ENCODE results near the gene HSDL1. TPM values are rescaled to one million over a fixed set of nuclear protein-coding genes. Genes with fewer than 3 reads are reported as not detected.

The HSDL1 gene
- total and polyA plus RNA-seq, 2 donors (not counting 1 experiment from before 2014, with no cell fraction given), result 23.6 to 24.8 TPM

DNA sequence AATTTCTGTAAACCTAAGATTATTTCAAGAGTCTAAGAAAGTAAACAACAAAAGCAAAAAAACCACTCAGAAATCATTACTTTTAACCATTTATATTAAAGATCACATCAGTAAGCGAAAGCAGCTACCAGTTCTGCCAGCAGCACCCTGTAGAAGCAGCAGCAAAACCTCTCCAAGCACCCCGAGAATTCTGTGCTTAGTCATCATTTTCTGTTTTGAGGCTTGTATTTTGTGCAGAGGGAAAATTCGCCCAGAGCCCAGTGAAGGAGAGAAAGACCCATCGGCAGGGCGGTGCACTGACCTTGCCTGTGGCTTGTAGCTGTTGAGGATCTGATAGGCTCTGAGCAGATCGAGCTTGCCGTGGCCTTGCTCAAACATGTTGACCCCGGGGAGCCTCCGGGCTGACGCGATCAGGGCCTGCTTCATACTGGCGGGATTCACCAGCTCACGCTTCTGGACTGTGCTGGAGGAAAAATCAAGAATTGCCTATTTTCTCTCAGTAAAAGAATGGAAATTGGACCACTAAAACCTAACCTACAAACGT lies 63.5 kb downstream of the HSDL1 start:
- DNase-seq (ENCODE audit: low read depth in 2 of 2), result no peak
- no peaks in the 10 kb centered on the region for H3K79me2 ChIP-seq (ENCODE audit: control insufficient read depth, insufficient read depth, low read length)
- no peak overlapping the region for H2AFZ ChIP-seq (ENCODE audit: low read length)
- TF ChIP-seq, protein P1, sequence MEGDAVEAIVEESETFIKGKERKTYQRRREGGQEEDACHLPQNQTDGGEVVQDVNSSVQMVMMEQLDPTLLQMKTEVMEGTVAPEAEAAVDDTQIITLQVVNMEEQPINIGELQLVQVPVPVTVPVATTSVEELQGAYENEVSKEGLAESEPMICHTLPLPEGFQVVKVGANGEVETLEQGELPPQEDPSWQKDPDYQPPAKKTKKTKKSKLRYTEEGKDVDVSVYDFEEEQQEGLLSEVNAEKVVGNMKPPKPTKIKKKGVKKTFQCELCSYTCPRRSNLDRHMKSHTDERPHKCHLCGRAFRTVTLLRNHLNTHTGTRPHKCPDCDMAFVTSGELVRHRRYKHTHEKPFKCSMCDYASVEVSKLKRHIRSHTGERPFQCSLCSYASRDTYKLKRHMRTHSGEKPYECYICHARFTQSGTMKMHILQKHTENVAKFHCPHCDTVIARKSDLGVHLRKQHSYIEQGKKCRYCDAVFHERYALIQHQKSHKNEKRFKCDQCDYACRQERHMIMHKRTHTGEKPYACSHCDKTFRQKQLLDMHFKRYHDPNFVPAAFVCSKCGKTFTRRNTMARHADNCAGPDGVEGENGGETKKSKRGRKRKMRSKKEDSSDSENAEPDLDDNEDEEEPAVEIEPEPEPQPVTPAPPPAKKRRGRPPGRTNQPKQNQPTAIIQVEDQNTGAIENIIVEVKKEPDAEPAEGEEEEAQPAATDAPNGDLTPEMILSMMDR (conservative IDR thresholded peaks at IDR 0.05 in 1 of 2, IDR thresholded peaks at IDR 0.05 in 1 of 2; ENCODE audit: low read depth in 1 of 2, low read length in 2 of 2), result no peak
- no peak for TF ChIP-seq EZH2 (IDR thresholded peaks at IDR 0.05; ENCODE audit: low read length, missing control alignments)
- no peaks in the 10 kb centered on the region for H3K27me3 ChIP-seq (ENCODE audit: control insufficient read depth, insufficient read depth, low read length)
- no peak overlapping the region for H3K27ac ChIP-seq (ENCODE audit: insufficient read depth, low read length)
- H3K9ac ChIP-seq (ENCODE audit: insufficient read depth, low read length), result no peak overlapping the region
- H3K9me3 ChIP-seq (ENCODE audit: control insufficient read depth, insufficient read depth, low read depth, low read length), result no peaks in the 10 kb centered on the region
- H3K4me1 ChIP-seq (ENCODE audit: control insufficient read depth, extremely low read depth, insufficient read depth, low read length), result no peaks in the 10 kb centered on the region
- H3K4me2 ChIP-seq (ENCODE audit: extremely low read depth, insufficient read depth, low read length), result no peak overlapping the region
- peaks cover 13% of the 10 kb centered on the region for H3K36me3 ChIP-seq (ENCODE audit: control insufficient read depth, insufficient read depth, low read length)
- H3K4me3 ChIP-seq (replicated peaks in 1 of 4; ENCODE audit: control extremely low read depth in 1 of 4, insufficient read depth in 1 of 4, low read depth in 3 of 4, low read length in 4 of 4), result no peak overlapping the region
- no peaks in the 10 kb centered on the region for H4K20me1 ChIP-seq (ENCODE audit: control insufficient read depth, extremely low read depth, insufficient read depth, low read length)

DNA sequence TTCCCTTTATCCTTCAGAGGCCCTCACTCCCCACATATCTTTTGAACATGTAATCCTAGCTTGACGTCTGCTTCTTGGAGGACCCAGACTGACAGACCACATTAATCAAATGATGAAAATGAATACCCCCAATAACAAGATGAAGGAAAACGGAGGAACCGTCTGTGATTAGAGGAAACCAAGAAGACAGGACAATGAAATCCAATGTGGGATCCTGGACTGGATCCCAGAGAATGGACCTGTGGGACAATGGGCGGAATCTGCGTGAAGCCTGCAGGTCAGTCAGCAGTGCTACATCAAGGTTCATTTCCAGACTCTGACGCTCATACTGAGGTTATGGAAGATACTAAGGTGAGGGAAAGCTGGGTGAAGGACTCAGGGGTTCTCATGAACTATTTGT lies 64.2 kb downstream of the HSDL1 start:
- no peaks in the 10 kb centered on the region for H3K27me3 ChIP-seq (ENCODE audit: control insufficient read depth, insufficient read depth, low read length)
- no peaks in the 10 kb centered on the region for H3K79me2 ChIP-seq (ENCODE audit: control insufficient read depth, insufficient read depth, low read length)
- H2AFZ ChIP-seq (ENCODE audit: low read length), result no peak overlapping the region
- DNase-seq (ENCODE audit: low read depth in 2 of 2), result no peak
- no peak overlapping the region for H3K27ac ChIP-seq (ENCODE audit: insufficient read depth, low read length)
- H3K4me3 ChIP-seq (replicated peaks in 1 of 4; ENCODE audit: control extremely low read depth in 1 of 4, insufficient read depth in 1 of 4, low read depth in 3 of 4, low read length in 4 of 4), result no peak overlapping the region
- no peaks in the 10 kb centered on the region for H4K20me1 ChIP-seq (ENCODE audit: control insufficient read depth, extremely low read depth, insufficient read depth, low read length)
- TF ChIP-seq, protein P1 (conservative IDR thresholded peaks at IDR 0.05 in 1 of 2, IDR thresholded peaks at IDR 0.05 in 1 of 2; ENCODE audit: low read depth in 1 of 2, low read length in 2 of 2), result no peak
- no peak for TF ChIP-seq EZH2 (IDR thresholded peaks at IDR 0.05; ENCODE audit: low read length, missing control alignments)
- no peak overlapping the region for H3K9ac ChIP-seq (ENCODE audit: insufficient read depth, low read length)
- no peaks in the 10 kb centered on the region for H3K4me1 ChIP-seq (ENCODE audit: control insufficient read depth, extremely low read depth, insufficient read depth, low read length)
- peaks cover 10% of the 10 kb centered on the region for H3K36me3 ChIP-seq (ENCODE audit: control insufficient read depth, insufficient read depth, low read length)
- H3K4me2 ChIP-seq (ENCODE audit: extremely low read depth, insufficient read depth, low read length), result no peak overlapping the region
- H3K9me3 ChIP-seq (ENCODE audit: control insufficient read depth, insufficient read depth, low read depth, low read length), result no peaks in the 10 kb centered on the region

DNA sequence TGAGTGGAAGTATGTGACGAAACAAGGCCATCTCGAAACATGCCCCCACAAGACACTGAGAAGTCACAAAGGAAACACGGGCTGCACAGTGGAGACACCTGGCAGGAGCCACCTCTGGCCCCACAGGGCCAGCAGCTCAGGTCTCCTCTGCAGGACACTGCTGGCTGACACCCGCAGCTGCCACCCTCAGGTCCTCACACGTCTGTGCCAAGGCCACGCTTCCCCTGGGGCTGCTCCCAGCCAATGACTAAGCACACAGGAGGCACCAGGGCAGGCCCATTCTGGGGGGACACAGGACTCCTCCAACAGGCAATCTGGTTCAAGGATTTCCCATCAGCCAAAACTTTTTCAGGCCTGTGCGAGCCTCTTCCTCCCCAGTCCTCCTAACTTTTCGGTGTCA lies 64.6 kb downstream of the HSDL1 start:
- no peak for TF ChIP-seq EZH2 (IDR thresholded peaks at IDR 0.05; ENCODE audit: low read length, missing control alignments)
- TF ChIP-seq, protein P1 (conservative IDR thresholded peaks at IDR 0.05 in 1 of 2, IDR thresholded peaks at IDR 0.05 in 1 of 2; ENCODE audit: low read depth in 1 of 2, low read length in 2 of 2), result no peak
- H2AFZ ChIP-seq (ENCODE audit: low read length), result no peak overlapping the region
- H3K36me3 ChIP-seq (ENCODE audit: control insufficient read depth, insufficient read depth, low read length), result peaks cover 11% of the 10 kb centered on the region
- no peak overlapping the region for H3K9ac ChIP-seq (ENCODE audit: insufficient read depth, low read length)
- no peaks in the 10 kb centered on the region for H3K4me1 ChIP-seq (ENCODE audit: control insufficient read depth, extremely low read depth, insufficient read depth, low read length)
- H3K9me3 ChIP-seq (ENCODE audit: control insufficient read depth, insufficient read depth, low read depth, low read length), result no peaks in the 10 kb centered on the region
- no peaks in the 10 kb centered on the region for H3K27me3 ChIP-seq (ENCODE audit: control insufficient read depth, insufficient read depth, low read length)
- no peak overlapping the region for H3K4me3 ChIP-seq (replicated peaks in 1 of 4; ENCODE audit: control extremely low read depth in 1 of 4, insufficient read depth in 1 of 4, low read depth in 3 of 4, low read length in 4 of 4)
- no peaks in the 10 kb centered on the region for H4K20me1 ChIP-seq (ENCODE audit: control insufficient read depth, extremely low read depth, insufficient read depth, low read length)
- no peak overlapping the region for H3K4me2 ChIP-seq (ENCODE audit: extremely low read depth, insufficient read depth, low read length)
- DNase-seq (ENCODE audit: low read depth in 2 of 2), result no peak
- H3K79me2 ChIP-seq (ENCODE audit: control insufficient read depth, insufficient read depth, low read length), result no peaks in the 10 kb centered on the region
- no peak overlapping the region for H3K27ac ChIP-seq (ENCODE audit: insufficient read depth, low read length)

Measured in fibroblast of lung (primary cell).